Epidermal melanocyte (primary cell): ENCODE data around the gene EIF4A2.
A peak's percentile ranks its signal among the peaks of the same experiment; 100 is the strongest.

ENCODE experiments used
- DNase-seq: peaks from one replicate; pipeline ENCODE4 v3.0.0; 2011; ENCODE audit warnings: low spot score; ENCODE audit not compliant: insufficient read length

EIF4A2 gene

GRCh38 chr3:186783058-186783730, at the start of gene EIF4A2:
Gene EIF4A2, plus strand, starts transcription at chr3:186783577. Its CDS starts 34 bp downstream, at chr3:186783611.
- peak; percentile 82 for DNase-seq

DNA sequence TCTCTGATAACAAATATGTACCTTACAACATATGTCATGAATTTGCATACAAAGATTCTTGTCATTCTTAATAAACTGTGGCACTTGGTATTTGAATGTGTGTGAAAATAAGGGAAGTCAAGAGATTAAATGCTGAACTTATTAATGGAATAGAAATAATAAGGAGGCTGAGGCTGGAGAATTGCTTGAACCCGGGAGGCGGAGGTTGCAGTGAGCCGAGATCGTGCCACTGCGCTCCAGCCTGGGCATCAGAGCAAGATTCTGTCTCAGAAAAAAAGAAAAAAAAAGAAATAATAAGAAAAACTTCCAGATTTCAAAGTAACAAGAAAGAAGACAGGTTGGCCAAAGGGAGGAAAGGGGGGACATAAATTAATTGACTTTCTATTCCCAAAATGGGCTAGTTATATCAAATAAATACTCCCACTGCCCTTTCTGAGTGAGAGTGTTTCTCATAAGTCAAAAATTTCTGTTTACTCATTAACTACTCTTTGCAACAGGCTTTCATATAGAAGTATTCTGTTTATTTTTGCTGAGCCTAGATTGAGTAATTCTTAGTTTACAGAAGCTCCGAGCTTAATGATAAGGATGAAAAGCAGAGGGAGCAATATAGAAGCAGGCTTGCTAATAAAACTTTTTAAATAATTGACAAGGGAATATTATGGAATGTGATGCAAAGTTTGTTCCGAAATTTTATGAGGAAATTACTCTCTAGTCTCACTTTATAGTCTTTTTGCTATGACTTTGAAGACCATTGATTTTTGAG, 40.6 kb upstream of the EIF4A2 start:
- no peak for DNase-seq

GRCh38 chr3:186743666-186744065, 39.7 kb upstream of the EIF4A2 start:
- no peak for DNase-seq

GRCh38 chr3:186746008-186746407, 37.4 kb upstream of the EIF4A2 start:
- no peak for DNase-seq

- no peak for DNase-seq
Measured at GRCh38 chr3:186750316-186750715, 33.1 kb upstream of the EIF4A2 start.

DNA sequence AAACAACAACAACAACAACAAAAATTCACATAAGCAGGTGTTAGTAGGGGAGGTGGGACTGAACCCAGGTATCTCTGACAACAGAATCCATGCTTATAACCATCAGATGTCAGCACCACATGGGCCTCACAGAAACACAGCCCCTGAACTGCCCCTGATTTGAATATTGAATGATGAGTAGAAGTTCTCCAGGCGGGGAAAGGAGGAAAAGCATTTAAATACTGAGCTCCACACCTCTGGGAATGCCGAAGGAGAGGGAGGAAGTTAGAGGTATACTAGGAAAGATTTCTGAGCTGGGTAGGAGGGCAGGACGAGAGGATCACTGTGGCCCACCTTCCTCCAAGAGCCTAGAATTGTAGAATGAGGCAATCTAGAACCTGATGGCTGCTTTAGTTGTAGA, 31.9 kb upstream of the EIF4A2 start:
- DNase-seq, result no peak

DNA sequence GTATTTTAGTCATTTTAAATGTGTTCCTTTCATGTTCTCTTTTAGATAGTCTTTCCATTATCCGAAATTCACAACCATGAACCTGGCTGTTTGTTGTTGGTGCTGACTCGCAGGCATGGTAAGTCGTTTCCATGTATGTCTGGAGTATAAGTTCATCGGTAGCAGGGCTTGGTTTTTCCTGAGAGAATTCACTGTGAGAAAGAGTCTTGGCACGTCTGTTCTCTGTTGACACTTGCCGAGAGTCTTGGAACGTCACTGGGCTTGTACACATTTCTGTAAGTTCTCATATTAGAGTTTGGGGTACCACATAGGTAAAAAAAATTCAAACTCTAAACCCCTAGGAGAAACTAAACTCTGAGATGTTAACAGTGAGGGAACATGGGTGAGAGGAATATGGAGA, 29.4 kb upstream of the EIF4A2 start:
- DNase-seq, result no peak

GRCh38 chr3:186754871-186755270, 28.5 kb upstream of the EIF4A2 start:
- no peak for DNase-seq

DNA sequence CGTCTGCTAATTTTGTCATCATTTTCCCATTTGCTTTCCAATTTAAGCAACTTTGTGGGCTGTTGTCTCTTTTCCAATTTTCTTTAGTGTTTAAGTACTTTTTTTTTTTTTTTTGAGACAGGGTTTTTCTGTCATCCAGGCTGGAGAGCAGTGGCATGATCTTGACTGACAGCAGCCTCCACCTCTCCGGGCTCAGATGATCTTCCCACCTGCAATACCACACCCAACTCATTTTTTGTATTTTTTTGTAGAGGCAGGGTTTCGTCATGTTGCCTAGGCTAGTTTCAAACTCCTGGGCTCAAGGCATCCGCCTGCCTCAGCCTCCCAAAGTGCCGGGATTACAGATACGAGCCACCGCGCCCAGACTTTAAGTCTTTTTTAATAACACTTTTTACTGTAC, 26.2 kb upstream of the EIF4A2 start:
- DNase-seq, result no peak

DNA sequence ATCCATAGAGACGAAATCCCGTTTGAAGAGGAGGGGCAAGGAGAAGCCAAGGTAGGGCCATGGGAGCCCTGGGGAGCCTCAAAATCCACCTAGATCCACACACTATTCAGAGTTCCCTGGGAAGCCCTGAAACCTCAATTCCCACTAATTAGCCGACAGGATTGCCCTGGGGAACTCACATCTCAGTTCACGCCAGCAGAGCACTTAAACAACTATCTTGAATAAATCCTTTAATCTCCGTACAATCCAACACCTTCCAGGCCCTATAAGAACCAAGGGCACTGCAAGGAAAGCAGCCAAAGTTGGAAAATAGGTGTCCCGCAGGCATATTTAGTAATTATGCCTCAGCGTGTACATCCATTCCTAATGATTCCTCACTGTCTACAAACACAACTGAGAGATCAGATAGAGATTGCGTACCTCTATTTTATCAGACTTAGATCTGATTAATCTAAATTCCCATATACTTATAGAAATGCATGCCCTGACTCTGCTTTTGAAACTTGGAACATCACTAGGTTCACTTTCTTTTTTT, 25.6 kb upstream of the EIF4A2 start:
- DNase-seq, result no peak

DNA sequence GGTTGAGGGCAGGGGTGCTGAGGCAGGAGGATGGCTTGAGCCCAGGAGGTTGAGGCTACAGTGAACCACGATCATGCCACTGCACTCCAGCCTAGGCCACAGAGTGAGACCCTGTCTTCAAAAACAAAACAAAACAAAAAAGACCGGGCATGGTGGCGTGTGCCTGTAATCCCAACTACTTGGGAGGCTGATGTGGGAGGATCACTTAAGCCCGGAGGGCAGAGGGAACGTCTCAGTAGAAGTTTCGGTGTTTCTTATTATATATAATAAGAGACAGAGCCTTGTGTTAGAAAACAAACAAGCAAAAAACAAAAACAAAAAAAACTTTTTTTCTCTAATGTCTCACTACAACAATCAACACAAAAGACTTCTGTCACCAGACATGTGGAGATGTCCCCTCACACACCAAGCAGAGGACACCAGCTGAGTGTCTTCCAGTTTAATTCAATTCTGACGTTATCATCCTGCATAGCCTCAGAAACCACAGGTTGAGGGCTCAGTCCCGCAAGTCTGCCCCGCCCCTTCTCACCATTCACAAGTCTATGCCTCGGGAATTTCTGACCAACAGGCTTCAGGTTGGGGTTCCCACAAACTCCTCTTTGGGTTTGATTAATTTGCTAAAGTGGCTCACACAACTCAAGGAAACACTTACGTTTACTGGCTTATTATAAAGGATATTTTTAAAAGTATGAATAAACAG, 24.0 kb upstream of the EIF4A2 start:
- no peak for DNase-seq

DNA sequence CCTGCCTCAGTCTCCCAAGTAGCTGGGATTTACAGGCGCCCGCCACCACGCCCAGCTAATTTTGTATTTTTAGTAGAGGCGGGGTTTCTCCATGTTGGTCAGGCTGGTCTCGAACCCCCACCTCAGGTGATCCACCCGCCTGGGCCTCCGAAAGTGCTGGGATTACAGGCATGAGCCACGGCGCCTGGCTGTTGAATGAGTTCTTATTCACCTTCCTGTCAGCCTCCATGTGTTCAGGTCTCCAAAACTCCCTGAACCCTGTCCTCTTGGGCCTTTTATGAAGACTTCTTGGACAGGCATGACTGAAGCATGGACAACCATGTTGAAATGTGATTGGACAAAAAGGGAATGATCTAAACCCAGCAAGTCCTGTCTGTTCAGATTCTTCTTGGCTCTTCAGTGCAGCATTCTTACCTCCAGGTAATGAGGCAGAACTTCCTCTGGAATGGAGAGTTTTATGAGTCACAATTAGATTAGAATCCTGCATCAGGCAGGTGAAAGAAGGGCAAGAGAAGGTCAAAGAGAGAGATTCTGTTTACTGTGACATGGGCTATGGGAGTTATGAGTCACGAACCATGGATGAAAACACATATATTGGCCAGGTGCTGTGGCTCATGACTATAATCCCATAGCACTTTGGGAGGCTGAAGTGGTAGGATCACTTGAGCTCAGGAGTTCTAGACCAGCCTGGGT, 23.1 kb upstream of the EIF4A2 start:
- no peak for DNase-seq

DNA sequence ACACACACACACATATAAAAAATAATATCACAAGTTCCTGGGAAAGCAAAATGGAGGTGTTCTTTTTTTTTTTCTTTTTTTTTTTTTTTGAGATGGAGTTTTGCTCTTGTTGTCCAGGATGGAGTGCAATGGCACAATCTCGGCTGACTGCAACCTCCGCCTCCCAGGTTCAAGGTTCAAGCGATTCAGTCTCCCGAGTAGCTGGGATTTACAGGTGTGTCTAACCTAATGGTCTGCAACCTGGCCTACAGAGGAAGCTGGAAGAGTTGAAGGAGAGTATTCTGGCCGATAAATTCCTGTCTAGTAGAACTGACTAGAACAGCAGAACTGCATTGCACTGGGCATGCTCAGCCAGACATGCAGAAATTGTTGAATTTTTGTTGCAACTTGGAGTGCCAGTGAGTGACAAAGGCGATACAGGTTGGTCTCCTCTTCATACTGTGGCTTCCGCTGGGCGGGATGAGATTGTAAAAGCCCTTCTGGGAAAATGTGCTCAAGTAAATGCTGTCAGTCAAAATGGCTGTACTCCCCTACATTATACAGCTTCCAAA, 22.4 kb upstream of the EIF4A2 start:
- DNase-seq, result no peak

DNA sequence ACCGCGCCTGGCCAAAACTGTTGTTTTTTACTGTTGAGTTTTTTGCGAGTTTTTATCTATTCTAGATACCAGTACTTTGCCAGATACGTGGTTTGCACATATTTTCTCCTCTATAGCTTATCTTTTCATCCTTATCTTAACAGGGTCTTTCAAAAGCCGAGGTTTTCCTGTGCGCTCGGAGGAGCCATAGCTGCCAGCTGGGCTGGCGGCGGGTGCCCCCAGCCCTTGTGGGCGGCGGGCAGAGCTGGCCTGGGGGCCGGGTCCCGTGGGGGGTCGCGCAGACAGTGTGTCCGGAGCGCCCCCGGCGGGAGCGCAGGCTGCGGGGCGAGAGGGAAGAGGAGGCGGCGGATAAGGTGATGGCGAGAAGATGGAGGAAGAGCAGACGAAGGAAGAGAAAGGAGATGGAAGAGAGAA, 11.1 kb upstream of the EIF4A2 start:
- no peak for DNase-seq

DNA sequence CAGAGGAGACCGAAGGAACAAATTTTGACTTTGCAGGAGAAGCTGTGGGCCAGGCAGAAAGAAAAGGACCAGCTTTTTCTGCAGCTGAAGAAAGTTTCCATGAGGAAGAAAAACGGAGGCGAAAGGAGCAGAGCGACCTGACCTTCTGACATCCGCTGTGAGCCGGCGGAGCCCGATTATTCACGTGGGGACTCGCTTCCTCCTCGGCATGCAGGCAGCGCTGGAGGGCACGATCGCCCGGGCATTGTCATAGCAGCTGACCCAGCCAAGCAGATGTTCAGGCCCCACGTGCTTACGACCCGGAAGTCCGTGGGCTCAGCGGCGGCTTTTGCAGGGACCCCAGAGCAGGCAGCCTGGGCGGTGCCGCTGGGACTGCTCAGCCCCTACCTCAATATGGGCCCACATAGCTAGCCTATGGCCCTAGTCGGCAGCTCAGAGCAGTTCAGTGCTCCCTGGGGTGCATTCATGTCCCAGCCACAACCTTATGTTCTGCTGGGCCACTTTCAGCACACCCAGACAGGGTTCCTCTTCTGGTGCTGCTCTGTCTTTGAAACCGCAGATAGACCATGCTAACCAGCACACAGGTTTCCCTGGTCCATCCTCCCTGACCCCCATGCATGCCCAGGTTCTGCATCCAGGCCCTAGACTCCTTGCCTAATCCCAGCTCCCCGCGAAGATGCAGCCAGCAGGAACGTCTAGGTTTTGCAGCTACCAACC, 10.5 kb upstream of the EIF4A2 start:
- DNase-seq, result peak; percentile 77

GRCh38 chr3:186775999-186776398, 7.4 kb upstream of the EIF4A2 start:
- no peak for DNase-seq

DNA sequence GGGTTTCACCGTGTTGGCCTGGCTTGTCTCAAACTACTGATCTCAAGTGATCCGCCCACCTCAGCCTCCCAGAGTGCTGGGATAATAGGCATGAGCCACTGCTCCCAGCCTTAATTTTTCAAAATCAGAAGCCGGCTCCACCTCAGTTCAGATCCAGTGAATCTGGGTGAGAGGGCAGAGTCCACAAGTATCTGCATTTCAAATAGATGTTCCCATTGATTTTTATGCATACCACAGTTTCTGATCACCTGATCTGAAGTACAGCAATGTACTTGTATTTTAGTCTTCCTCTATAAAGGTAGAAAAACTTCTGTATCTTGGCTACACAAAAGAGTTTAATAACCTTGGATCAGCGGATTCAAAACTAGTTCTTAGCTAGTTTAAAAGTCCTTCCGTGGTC, 4.2 kb upstream of the EIF4A2 start:
- DNase-seq, result no peak

GRCh38 chr3:186782542-186783057, 777 bp upstream of the EIF4A2 start:
- no peak for DNase-seq

- DNase-seq, result peak; percentile 45
Measured at GRCh38 chr3:186783731-186784515, 546 bp downstream of the EIF4A2 start.
